Ovary (tissue), 9 donors: ENCODE results near the gene TMEM131. TPM values are rescaled to one million over a fixed set of nuclear protein-coding genes. Genes with fewer than 3 reads are reported as not detected.

Experiments used
- DNase-seq, 5 donors: peaks; one replicate each; pipeline ENCODE4 v3.0.0-alpha.2; 2019 to 2020
- H3K27ac ChIP-seq, 2 donors: fragments of 200-600 bp; one replicate each; pipeline versions ENCODE4 v1.5.1 to v1.8.0; 2019 to 2022
- H3K27me3 ChIP-seq: fragments of 200-600 bp; one replicate; pipeline ENCODE4 v1.8.0; 2022
- H3K36me3 ChIP-seq: fragments of 200-600 bp; sonication (generic); one replicate; pipeline ENCODE4 v1.5.1; 2019
- H3K4me1 ChIP-seq: one replicate; pipeline ENCODE4 v1.8.1; 2013; ENCODE audit warnings: mild to moderate bottlenecking, moderate library complexity; ENCODE audit not compliant: insufficient read depth
- H3K4me3 ChIP-seq: fragments of 200-600 bp; sonication (generic); one replicate; pipeline ENCODE4 v1.5.1; 2017
- H3K9me3 ChIP-seq, 2 donors: fragments of 200-600 bp in 1 of 2; sonication (generic) in 1 of 2; one replicate each; pipeline versions ENCODE4 v1.5.1 to v1.8.1; 2013 to 2019; ENCODE audit warnings: mild to moderate bottlenecking in 1 of 2, moderate library complexity in 1 of 2
- CTCF ChIP-seq, 3 donors: fragments of 450-650 bp in 2 of 3; fragments of 200-600 bp in 1 of 3; IDR thresholded peaks; one replicate each; pipeline versions ENCODE4 v1.5.1 to v1.8.0; 2016 to 2022; ENCODE audit warnings: antibody characterized with exemption in 3 of 3, mild to moderate bottlenecking in 1 of 3
- EP300 ChIP-seq: sonication (generic); formaldehyde crosslinking; IDR thresholded peaks from one replicate; pipeline ENCODE4 v1.6.1; 2017; ENCODE audit warnings: antibody characterized with exemption
- POLR2A ChIP-seq: fragments of 450-650 bp; IDR thresholded peaks from one replicate; pipeline ENCODE4 v1.6.1; 2017; ENCODE audit warnings: antibody characterized with exemption, mild to moderate bottlenecking, moderate library complexity
- WGBS, 3 donors: extraction: QIAGEN DNeasy Blood & Tissue Kit in 1 of 3; methylation state at CpG; one replicate each; pipeline versions ENCODE4 v1.1.5 to v1.1.7; 2013 to 2017; 5-methylcytosine and 5-hydroxymethylcytosine counted together
- intact Hi-C, 4 donors: fragments of 100-400 bp; cut with DNase I; formaldehyde crosslinking; loops; one replicate each; pipeline versions ENCODE4 v1.11.0 to v1.15.1; 2022 to 2023
- polyA plus RNA-seq, 2 donors: library from polyadenylated mRNA; stranded (reverse); fragments of 200-250 nt in 1 of 2; fragments of 350-450 nt in 1 of 2; fragmentation: Illumina TruSeq in 1 of 2; extraction: RNeasy Lipid Tissue Mini Kit (QIAGEN cat#74804) in 1 of 2; gene quantifications; one replicate each; pipeline ENCODE4 v1.2.3, GENCODE V29; 2013 to 2014
- total RNA-seq, 7 donors: library from RNA; depleted of rRNA in 2 of 7; stranded (reverse); fragments of >200 nt in 2 of 7; fragmentation: NEBNext Ultra II Directional in 3 of 7; extraction: Animal tissue kit (Norgen Biotek cat#: 25700) in 3 of 7; gene quantifications; one replicate each; pipeline versions ENCODE4 v1.1.0 to v1.2.4, GENCODE V29; 2016 to 2023
- donor health status: DM: no; HTN: no; CAD: no; lungs with moderate emphysema.
- donor health status: DM: no; HTN: no; CAD: no.
- donor health status: Bipolar disorder and iron deficiency.
- donor health status: DM: yes; HTN: yes; CAD: no.
- donor health status: DM: no; HTN: no; CAD: no.
- donor health status: DM: yes; HTN: yes; CAD: no.

The TMEM131 gene
- total and polyA plus RNA-seq, 9 donors = 16.1 to 44.0 (median 38.4) TPM

GRCh38 chr2:97760480-97761049, 235.2 kb downstream of the TMEM131 start:
- Histone ChIP-seq H3K27me3 (no peaks in the 10 kb centered on the region), H3K36me3 (no peaks in the 10 kb centered on the region), H3K9me3 (no peaks in the 10 kb centered on the region), H3K4me3 (no peak overlapping the region), H3K27ac (no peak overlapping the region), H3K4me1 (peaks cover 2% of the 10 kb centered on the region)
- intact Hi-C loops = no loop called here
- 95 to 97% (median 97%) methylated on average over 17 of the region's 17 CpGs for WGBS, 3 donors
- no peak for DNase-seq
- TF ChIP-seq CTCF (IDR thresholded peaks at IDR 0.05) (no peak), POLR2A (no peak), EP300 (no peak)

GRCh38 chr2:97759727-97760407, 235.9 kb downstream of the TMEM131 start:
- H3K4me1 ChIP-seq = peaks cover 2% of the 10 kb centered on the region
- TF ChIP-seq POLR2A (no peak), EP300 (no peak)
- H3K4me3 ChIP-seq = no peak overlapping the region
- DNase-seq = no peak
- no peaks in the 10 kb centered on the region for H3K27me3 ChIP-seq
- no peaks in the 10 kb centered on the region for H3K9me3 ChIP-seq
- H3K36me3 ChIP-seq = no peaks in the 10 kb centered on the region
- WGBS, 3 donors = 95 to 97% (median 96%) methylated on average over 9 of the region's 9 CpGs
- intact Hi-C loops = no loop called here
- H3K27ac ChIP-seq = no peak overlapping the region

- TF ChIP-seq POLR2A (no peak), CTCF (IDR thresholded peaks at IDR 0.05) (no peak), EP300 (no peak)
- peaks cover 2% of the 10 kb centered on the region for H3K4me1 ChIP-seq
- no peaks in the 10 kb centered on the region for H3K36me3 ChIP-seq
- no peaks in the 10 kb centered on the region for H3K9me3 ChIP-seq
- no peak for DNase-seq
- no peak overlapping the region for H3K4me3 ChIP-seq
- no peak overlapping the region for H3K27ac ChIP-seq
- WGBS, 3 donors = 73 to 97% (median 76%) methylated on average over 1 of the region's 1 CpG
- intact Hi-C loops = no loop called here
- H3K27me3 ChIP-seq = no peaks in the 10 kb centered on the region
These were observed 237.5 kb downstream of the TMEM131 start for GRCh38 chr2:97758131-97758705.

- Histone ChIP-seq H3K9me3 (no peaks in the 10 kb centered on the region), H3K36me3 (no peaks in the 10 kb centered on the region), H3K4me1 (no peaks in the 10 kb centered on the region), H3K4me3 (no peak overlapping the region), H3K27me3 (no peaks in the 10 kb centered on the region), H3K27ac (no peak overlapping the region)
- WGBS, 3 donors = 94 to 96% (median 95%) methylated on average over 18 of the region's 18 CpGs
- TF ChIP-seq EP300 = no peak
- TF ChIP-seq CTCF (IDR thresholded peaks at IDR 0.05) = no peak
- no peak for TF ChIP-seq POLR2A
- intact Hi-C loops = no loop called here
- no peak for DNase-seq
These were observed 238.7 kb downstream of the TMEM131 start for GRCh38 chr2:97757062-97757461.

GRCh38 chr2:97755491-97755890, 240.3 kb downstream of the TMEM131 start:
- no peaks in the 10 kb centered on the region for H3K4me1 ChIP-seq
- no peaks in the 10 kb centered on the region for H3K36me3 ChIP-seq
- no peak overlapping the region for H3K4me3 ChIP-seq
- intact Hi-C loops = no loop called here
- WGBS, 3 donors = 93 to 100% (median 100%) methylated on average over 2 of the region's 2 CpGs
- H3K27me3 ChIP-seq = no peaks in the 10 kb centered on the region
- H3K27ac ChIP-seq = no peak overlapping the region
- H3K9me3 ChIP-seq = no peaks in the 10 kb centered on the region
- DNase-seq = no peak
- no peak for TF ChIP-seq CTCF (IDR thresholded peaks at IDR 0.05)
- no peak for TF ChIP-seq POLR2A
- TF ChIP-seq EP300 = no peak
